Transverse colon (tissue), 4 donors: ENCODE results near the gene DSCAM. TPM values are rescaled to one million over a fixed set of nuclear protein-coding genes. Genes with fewer than 3 reads are reported as not detected.

ENCODE experiments used
- DNase-seq: peaks from one replicate; pipeline ENCODE4 v3.0.0-alpha.2; 2019
- H3K27ac ChIP-seq, 4 donors: fragments of 200-600 bp; sonication (generic); 2 replicates each; pipeline ENCODE4 v1.5.1; 2016 to 2018; ENCODE audit warnings: inconsistent platforms in 4 of 4
- H3K27me3 ChIP-seq: fragments of 200-600 bp; sonication (generic); 2 replicates; pipeline ENCODE4 v1.5.1; 2017; ENCODE audit warnings: inconsistent platforms
- H3K36me3 ChIP-seq, 4 donors: fragments of 200-600 bp; sonication (generic); 2 replicates each; pipeline ENCODE4 v1.5.1; 2017 to 2019; ENCODE audit warnings: inconsistent platforms in 4 of 4
- H3K4me1 ChIP-seq, 4 donors: fragments of 200-600 bp; sonication (generic); 2 replicates each; pipeline ENCODE4 v1.5.1; 2017 to 2020; ENCODE audit warnings: inconsistent platforms in 4 of 4
- H3K4me3 ChIP-seq, 4 donors: fragments of 200-600 bp; sonication (generic); 1 replicate in 1 of 4; 2 replicates in 3 of 4; pipeline versions ENCODE4 v1.5.1 to v1.6.1; 2017 to 2019; ENCODE audit warnings: inconsistent platforms in 4 of 4
- H3K9me3 ChIP-seq, 2 donors: fragments of 200-600 bp; sonication (generic); 2 replicates each; pipeline ENCODE4 v1.5.1; 2017 to 2019; ENCODE audit warnings: inconsistent platforms in 2 of 2
- CTCF ChIP-seq, 5 experiments: fragments of 200-600 bp in 3 of 5; fragments of 450-650 bp in 2 of 5; sonication (generic) in 3 of 5; IDR thresholded peaks; 1 replicate in 2 of 5; 2 replicates in 3 of 5; pipeline ENCODE4 v1.5.1; 2016 to 2017; ENCODE audit warnings: antibody characterized with exemption in 5 of 5, inconsistent platforms in 3 of 5, mild to moderate bottlenecking in 2 of 5, moderate library complexity in 1 of 5
- EP300 ChIP-seq: sonication (generic); formaldehyde crosslinking; IDR thresholded peaks from one replicate; pipeline ENCODE4 v1.6.1; 2017; ENCODE audit warnings: antibody characterized with exemption, low read depth
- POLR2A ChIP-seq: fragments of 450-650 bp; IDR thresholded peaks from one replicate; pipeline ENCODE4 v1.6.1; 2016; ENCODE audit warnings: antibody characterized with exemption, mild to moderate bottlenecking, moderate library complexity
- POLR2AphosphoS5 ChIP-seq, 3 donors: sonication (generic); formaldehyde crosslinking; IDR thresholded peaks; one replicate each; pipeline ENCODE4 v1.6.1; 2016; ENCODE audit warnings: antibody characterized with exemption in 3 of 3
- WGBS, 2 donors: methylation state at CpG; one replicate each; pipeline ENCODE4 v1.1.5; 2018; ENCODE audit warnings: low coverage in 1 of 2; 5-methylcytosine and 5-hydroxymethylcytosine counted together
- in situ Hi-C, 4 donors: fragments of 200-750 bp; cut with MboI; loops; one replicate each; pipeline versions ENCODE4 v1.15.0 to v1.15.1; 2017; ENCODE audit warnings: low sequenced_read_pairs in 3 of 4, low pct_ligation_motif_present in 1 of 4, low pct_unique_long_range_greater_than_20kb in 1 of 4
- intact Hi-C: fragments of 100-400 bp; cut with DNase I; formaldehyde crosslinking; loops from one replicate; pipeline ENCODE4 v1.15.1; 2023; ENCODE audit warnings: low total_unique reads
- total RNA-seq, 4 donors: library from RNA; depleted of rRNA; stranded (reverse); fragments of >200 nt; gene quantifications; one replicate each; pipeline ENCODE4 v1.1.0, GENCODE V29; 2016

The DSCAM gene
- total RNA-seq, 4 donors from 2014 or later = 0.16 TPM; not detected in 3

GRCh38 chr21:40853956-40854688, 7.2 kb upstream of the DSCAM start:
- Histone ChIP-seq H3K4me3 (no peak overlapping the region), H3K4me1 (no peaks in the 10 kb centered on the region), H3K9me3 (no peaks in the 10 kb centered on the region), H3K27me3 (no peaks in the 10 kb centered on the region), H3K27ac (no peak overlapping the region), H3K36me3 (no peaks in the 10 kb centered on the region)
- TF ChIP-seq EP300 = no peak
- in situ Hi-C loops = no loop called here
- DNase-seq = no peak
- 60 to 100% methylated on average over 3 to 24 of the region's 24 CpGs for WGBS, 2 donors
- intact Hi-C loops = no loop called here

DNA sequence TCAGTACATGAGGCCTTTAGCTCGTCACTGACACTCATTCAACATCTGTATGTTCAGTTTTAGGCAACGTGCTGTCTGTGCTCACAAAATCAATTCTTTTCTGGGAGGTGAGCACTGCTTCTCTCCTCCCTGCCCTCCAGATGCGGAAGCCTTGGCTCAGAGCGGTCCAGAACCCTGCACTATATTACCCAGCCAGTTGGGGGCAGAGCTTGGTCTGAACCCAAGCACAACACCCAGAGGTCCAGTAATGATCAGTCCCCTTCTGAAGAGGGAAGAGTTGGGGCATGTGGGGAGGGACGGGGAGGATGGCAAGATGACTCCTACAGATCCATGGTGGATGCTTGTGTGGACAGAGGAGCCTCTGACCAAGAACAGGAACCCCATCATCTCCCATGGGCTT, 5.6 kb upstream of the DSCAM start:
- H3K27me3 ChIP-seq = peaks cover 5% of the 10 kb centered on the region
- no peaks in the 10 kb centered on the region for H3K4me1 ChIP-seq
- 54 to 64% methylated on average over 4 to 5 of the region's 5 CpGs for WGBS, 2 donors
- intact Hi-C loops (no loop called here), in situ Hi-C loops (no loop called here)
- DNase-seq = no peak
- no peaks in the 10 kb centered on the region for H3K9me3 ChIP-seq
- H3K27ac ChIP-seq = no peak overlapping the region
- TF ChIP-seq POLR2A (no peak), POLR2AphosphoS5 (IDR thresholded peaks at IDR 0.05) (no peak), CTCF (IDR thresholded peaks at IDR 0.05) (no peak), EP300 (no peak)
- H3K4me3 ChIP-seq = no peak overlapping the region
- H3K36me3 ChIP-seq = no peaks in the 10 kb centered on the region

DNA sequence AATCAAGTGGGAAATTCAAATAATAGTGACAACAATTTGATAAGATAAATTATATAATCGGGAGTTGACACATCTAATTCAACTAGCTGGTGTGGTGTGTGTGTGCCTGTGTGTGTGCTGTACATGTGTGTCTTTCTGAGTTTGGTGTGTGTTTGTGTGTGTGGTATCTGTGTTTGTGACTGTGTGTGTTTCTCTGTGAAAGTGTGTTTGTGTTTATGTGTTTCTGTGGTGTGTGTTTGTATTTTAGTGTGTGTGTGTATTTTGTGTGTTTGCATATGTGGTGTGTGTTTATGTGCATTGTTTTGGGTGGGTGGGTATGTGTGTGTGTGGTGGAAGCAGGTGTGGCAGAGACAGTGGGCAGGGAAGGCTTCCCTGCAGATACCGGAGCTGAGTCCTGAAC, 4.8 kb upstream of the DSCAM start:
- WGBS, 2 donors = 61 to 71% methylated on average over 1 to 2 of the region's 2 CpGs
- Histone ChIP-seq H3K4me1 (no peaks in the 10 kb centered on the region), H3K36me3 (no peaks in the 10 kb centered on the region), H3K9me3 (no peaks in the 10 kb centered on the region), H3K4me3 (no peak overlapping the region), H3K27me3 (peaks cover 14% of the 10 kb centered on the region), H3K27ac (no peak overlapping the region)
- TF ChIP-seq EP300 (no peak), POLR2A (no peak), CTCF (IDR thresholded peaks at IDR 0.05) (no peak), POLR2AphosphoS5 (IDR thresholded peaks at IDR 0.05) (no peak)
- in situ Hi-C loops (no loop called here), intact Hi-C loops (no loop called here)
- no peak for DNase-seq

DNA sequence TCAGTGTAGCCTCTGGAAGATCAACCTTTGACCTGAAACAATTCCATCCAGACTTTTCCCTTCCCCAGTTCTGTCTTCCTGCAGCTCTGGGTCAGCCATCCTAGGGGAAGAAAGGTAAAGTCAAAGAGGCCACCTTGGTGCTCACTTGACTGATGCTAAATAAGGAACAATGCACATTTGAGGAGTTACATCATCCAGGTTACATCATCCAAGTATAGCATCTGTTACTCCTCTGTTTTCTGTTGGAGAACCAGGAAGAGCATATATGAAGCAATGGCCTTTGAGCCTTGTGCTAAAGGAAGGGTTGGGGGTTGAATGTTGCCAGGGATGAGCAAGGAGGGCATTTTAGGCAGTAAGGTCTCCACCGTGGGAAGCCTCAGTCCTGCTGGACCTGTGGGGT, 3.1 kb upstream of the DSCAM start:
- Histone ChIP-seq H3K27ac (no peak overlapping the region), H3K9me3 (no peaks in the 10 kb centered on the region), H3K27me3 (peaks cover 28% of the 10 kb centered on the region), H3K36me3 (no peaks in the 10 kb centered on the region), H3K4me1 (no peaks in the 10 kb centered on the region), H3K4me3 (no peak overlapping the region)
- TF ChIP-seq EP300 = no peak
- in situ Hi-C loops = no loop called here
- no peak for DNase-seq
- 72 to 80% methylated on average over 1 of the region's 1 CpG for WGBS, 2 donors
- intact Hi-C loops = no loop called here

- H3K36me3 ChIP-seq = no peaks in the 10 kb centered on the region
- H3K4me3 ChIP-seq = no peak overlapping the region
- H3K27ac ChIP-seq = no peak overlapping the region
- in situ Hi-C loops (no loop called here), intact Hi-C loops (no loop called here)
- H3K4me1 ChIP-seq = no peaks in the 10 kb centered on the region
- 92% methylated on average over 6 of the region's 6 CpGs; no CpG with 5 or more reads in 1 of the 2 donors for WGBS, 2 donors
- DNase-seq = no peak
- H3K9me3 ChIP-seq = no peaks in the 10 kb centered on the region
- H3K27me3 ChIP-seq = peaks cover 36% of the 10 kb centered on the region
- TF ChIP-seq POLR2AphosphoS5 (IDR thresholded peaks at IDR 0.05) (no peak), CTCF (IDR thresholded peaks at IDR 0.05) (no peak), EP300 (no peak), POLR2A (no peak)
These were observed 993 bp upstream of the DSCAM start for GRCh38 chr21:40847951-40848350.
